Stomach smooth muscle (tissue), 2 donors: ENCODE measurements around the gene PTX3.

Experiments
- H3K27ac ChIP-seq: one replicate; pipeline ENCODE4 v1.7.0; 2013; ENCODE audit warnings: mild to moderate bottlenecking, low read length, inconsistent platforms
- H3K27me3 ChIP-seq, 2 donors: one replicate each; pipeline ENCODE4 v1.7.0; 2013; ENCODE audit warnings: low read length in 2 of 2; ENCODE audit not compliant: insufficient read depth in 2 of 2, control insufficient read depth in 1 of 2
- H3K36me3 ChIP-seq, 2 donors: one replicate each; pipeline ENCODE4 v1.7.0; 2013; ENCODE audit warnings: low read length in 2 of 2; ENCODE audit not compliant: control insufficient read depth in 2 of 2, insufficient read depth in 2 of 2
- H3K4me1 ChIP-seq: one replicate; pipeline ENCODE4 v1.7.0; 2013; ENCODE audit warnings: low read length; ENCODE audit not compliant: control insufficient read depth, insufficient read depth
- H3K4me3 ChIP-seq, 2 donors: one replicate each; pipeline ENCODE4 v1.7.0; 2013; ENCODE audit warnings: low read length in 2 of 2
- H3K9ac ChIP-seq, 2 donors: one replicate each; pipeline ENCODE4 v1.7.0; 2013; ENCODE audit warnings: low read length in 2 of 2, mild to moderate bottlenecking in 1 of 2
- H3K9me3 ChIP-seq, 2 donors: one replicate each; pipeline ENCODE4 v1.7.0; 2013; ENCODE audit warnings: low read length in 2 of 2; ENCODE audit not compliant: control insufficient read depth in 2 of 2
- donor health status: healthy.
- donor health status: Pancreatic carcinoma.

Gene PTX3

DNA sequence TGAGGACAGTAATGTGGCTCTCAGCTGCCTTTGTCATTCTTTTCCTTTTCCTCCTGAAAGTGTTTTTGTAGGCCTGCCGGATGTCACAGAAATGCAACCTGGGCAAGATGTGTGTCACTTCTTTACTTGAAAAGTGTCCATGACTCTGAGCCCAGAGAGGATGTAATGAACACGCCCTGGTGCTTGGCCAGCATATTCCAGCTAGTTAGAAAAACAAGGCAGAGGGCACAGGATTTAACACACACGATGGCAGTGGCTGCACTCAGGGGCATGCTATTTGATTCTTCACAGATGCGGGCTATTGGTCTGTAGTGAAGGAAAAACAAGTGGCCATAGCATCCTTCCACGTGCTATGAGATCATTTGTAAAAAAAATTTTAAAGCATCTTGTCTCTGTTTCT is 30.3 kb upstream of the PTX3 start:
- Histone ChIP-seq H3K27me3 (no peaks in the 10 kb centered on the region), H3K27ac (no peak overlapping the region), H3K9ac (no peak overlapping the region), H3K4me1 (no peaks in the 10 kb centered on the region), H3K4me3 (no peak overlapping the region), H3K36me3 (no peaks in the 10 kb centered on the region), H3K9me3 (no peaks in the 10 kb centered on the region)

DNA sequence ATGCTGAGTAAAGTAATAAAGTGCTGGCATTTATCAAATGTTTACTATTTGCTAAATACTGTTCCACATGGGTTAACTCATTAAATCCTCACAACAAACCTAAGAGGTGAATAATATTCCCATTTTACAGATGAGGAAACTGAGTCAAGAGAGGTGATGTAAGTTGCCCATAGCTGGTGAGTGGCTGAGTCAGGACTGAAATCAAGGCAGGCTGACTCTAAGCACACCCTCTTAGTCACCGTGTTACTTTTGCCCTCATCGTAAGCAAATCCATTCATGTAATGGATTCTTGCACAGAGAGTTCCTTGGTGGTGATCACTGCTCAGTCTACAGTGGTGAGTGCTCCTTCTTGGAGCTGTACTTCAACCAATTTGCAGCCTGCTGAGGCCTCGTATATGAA is 28.9 kb upstream of the PTX3 start:
- H3K4me3 ChIP-seq: no peak overlapping the region
- no peak overlapping the region for H3K9ac ChIP-seq
- H3K27ac ChIP-seq: no peak overlapping the region
- H3K27me3 ChIP-seq: no peaks in the 10 kb centered on the region
- no peaks in the 10 kb centered on the region for H3K9me3 ChIP-seq
- H3K36me3 ChIP-seq: no peaks in the 10 kb centered on the region
- H3K4me1 ChIP-seq: no peaks in the 10 kb centered on the region

DNA sequence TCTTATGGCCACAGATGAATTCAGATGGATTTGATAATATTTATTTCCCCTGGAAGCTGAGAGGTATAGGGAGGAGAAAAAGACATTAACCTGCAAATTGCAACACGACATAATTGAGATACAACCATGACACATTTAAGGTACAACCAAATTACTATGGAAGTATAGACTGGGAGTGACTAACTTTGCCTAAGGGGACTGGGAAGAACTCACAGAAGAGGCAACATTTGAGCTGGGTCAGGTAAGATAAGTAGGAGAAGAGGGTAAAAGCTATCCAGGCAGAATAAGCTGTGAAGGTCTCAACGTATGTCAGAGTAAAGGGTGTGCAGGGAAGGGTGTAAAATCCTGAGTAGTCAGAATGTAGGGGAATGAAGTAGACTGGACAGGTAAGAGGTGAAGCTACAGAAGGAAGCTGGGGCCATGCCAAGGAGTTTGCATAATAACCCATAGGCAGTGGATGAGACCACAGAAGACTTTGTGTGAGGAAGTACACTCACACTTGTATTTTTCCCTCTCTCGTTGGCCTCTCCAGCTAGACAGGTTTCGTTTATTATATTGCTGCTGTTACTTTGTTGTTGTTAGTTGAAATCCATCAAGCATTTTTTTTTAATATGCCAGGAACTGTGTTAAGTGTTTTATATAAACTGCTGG is 28.0 kb upstream of the PTX3 start:
- H3K4me1 ChIP-seq: no peaks in the 10 kb centered on the region
- no peak overlapping the region for H3K27ac ChIP-seq
- no peak overlapping the region for H3K9ac ChIP-seq
- no peak overlapping the region for H3K4me3 ChIP-seq
- H3K9me3 ChIP-seq: no peaks in the 10 kb centered on the region
- H3K36me3 ChIP-seq: no peaks in the 10 kb centered on the region
- H3K27me3 ChIP-seq: no peaks in the 10 kb centered on the region

DNA sequence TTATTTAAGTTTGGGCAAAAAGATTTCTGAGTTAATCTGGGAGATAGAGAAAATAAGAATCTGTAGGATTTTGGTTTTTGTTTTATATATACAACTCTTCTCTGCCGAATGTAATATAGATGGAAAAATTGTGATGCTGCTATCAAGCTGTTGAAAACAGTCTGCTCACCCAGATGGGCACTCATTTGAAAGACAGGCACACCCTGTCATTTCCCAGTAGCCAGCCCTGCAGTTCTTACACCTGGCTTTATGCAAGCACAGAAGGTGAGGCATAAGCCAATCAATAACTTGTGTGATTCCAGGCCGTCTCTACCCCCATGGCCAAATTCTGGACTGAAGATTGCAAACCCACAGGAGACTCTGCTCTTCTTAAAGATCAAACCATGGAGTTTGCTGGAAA is 27.1 kb upstream of the PTX3 start:
- no peak overlapping the region for H3K27ac ChIP-seq
- no peak overlapping the region for H3K9ac ChIP-seq
- no peaks in the 10 kb centered on the region for H3K36me3 ChIP-seq
- H3K4me3 ChIP-seq: no peak overlapping the region
- no peaks in the 10 kb centered on the region for H3K4me1 ChIP-seq
- no peaks in the 10 kb centered on the region for H3K27me3 ChIP-seq
- H3K9me3 ChIP-seq: no peaks in the 10 kb centered on the region

DNA sequence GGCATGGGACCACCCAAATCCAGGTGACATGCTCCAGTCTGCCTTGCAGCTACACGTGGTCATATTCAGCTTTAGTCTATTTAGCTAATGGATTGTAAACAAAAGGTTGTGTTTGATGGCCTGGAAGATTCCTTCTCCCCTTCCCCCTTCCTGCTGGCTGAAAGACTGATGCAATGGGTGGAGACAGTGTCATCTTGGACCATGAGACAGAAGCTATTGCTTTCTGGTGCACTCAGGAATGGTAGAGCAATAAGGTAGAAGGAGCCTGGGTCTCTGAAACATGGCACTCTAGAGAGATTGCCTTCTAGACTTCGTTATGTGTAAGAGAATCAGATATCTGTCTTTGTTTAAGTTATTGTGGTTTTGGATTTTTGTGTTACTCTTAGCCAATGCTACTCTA is 25.7 kb upstream of the PTX3 start:
- Histone ChIP-seq H3K9ac (no peak overlapping the region), H3K36me3 (no peaks in the 10 kb centered on the region), H3K9me3 (no peaks in the 10 kb centered on the region), H3K27me3 (no peaks in the 10 kb centered on the region), H3K27ac (no peak overlapping the region), H3K4me1 (no peaks in the 10 kb centered on the region), H3K4me3 (no peak overlapping the region)

DNA sequence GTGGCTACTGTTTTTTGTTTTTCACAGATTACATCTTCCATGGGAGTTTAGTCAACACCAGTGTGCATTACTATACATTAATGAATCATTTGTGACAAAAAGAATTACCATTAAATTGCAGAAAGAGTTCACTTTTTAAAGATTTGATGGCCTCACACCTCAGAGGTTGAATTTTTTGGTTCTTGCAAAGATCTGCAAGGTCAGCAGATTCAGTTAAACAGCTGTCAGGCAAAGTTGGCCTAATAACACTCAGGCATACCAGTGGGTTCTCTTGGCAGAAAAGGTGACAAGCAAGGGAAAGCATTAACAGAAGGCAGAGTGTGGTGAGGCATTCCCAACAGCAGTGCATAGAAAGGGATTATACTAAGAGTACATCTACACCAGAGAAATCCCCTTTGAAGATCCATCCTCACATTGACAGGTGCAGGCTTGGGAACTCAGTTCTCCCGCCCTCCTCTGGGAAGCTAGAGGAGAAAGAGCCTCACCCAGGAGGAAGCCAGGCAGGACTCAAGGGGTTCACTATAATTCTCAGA is 24.3 kb upstream of the PTX3 start:
- no peaks in the 10 kb centered on the region for H3K4me1 ChIP-seq
- H3K9ac ChIP-seq: no peak overlapping the region
- H3K4me3 ChIP-seq: no peak overlapping the region
- no peaks in the 10 kb centered on the region for H3K36me3 ChIP-seq
- H3K9me3 ChIP-seq: no peaks in the 10 kb centered on the region
- H3K27me3 ChIP-seq: no peaks in the 10 kb centered on the region
- H3K27ac ChIP-seq: no peak overlapping the region

DNA sequence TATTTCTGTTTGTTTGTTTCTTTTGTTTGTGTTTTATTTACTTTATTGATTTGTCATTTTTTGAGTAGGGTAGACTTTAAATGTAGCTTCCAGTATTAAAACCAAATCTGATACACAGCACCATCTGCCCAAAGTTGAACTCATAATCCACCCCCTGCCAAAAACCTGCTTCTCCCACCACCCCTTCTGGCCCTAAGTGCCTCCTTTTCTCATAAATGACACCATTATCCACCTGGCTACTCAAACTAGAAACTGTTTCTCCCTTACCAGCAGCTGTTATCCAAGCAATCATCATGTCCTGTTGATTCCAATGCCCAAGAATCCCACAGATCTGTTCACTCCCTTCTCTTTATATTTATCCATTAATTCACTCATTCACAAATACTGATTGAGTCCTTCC is 21.8 kb upstream of the PTX3 start:
- Histone ChIP-seq H3K9me3 (no peaks in the 10 kb centered on the region), H3K27ac (no peak overlapping the region), H3K27me3 (no peaks in the 10 kb centered on the region), H3K4me1 (no peaks in the 10 kb centered on the region), H3K36me3 (no peaks in the 10 kb centered on the region), H3K4me3 (no peak overlapping the region), H3K9ac (no peak overlapping the region)

DNA sequence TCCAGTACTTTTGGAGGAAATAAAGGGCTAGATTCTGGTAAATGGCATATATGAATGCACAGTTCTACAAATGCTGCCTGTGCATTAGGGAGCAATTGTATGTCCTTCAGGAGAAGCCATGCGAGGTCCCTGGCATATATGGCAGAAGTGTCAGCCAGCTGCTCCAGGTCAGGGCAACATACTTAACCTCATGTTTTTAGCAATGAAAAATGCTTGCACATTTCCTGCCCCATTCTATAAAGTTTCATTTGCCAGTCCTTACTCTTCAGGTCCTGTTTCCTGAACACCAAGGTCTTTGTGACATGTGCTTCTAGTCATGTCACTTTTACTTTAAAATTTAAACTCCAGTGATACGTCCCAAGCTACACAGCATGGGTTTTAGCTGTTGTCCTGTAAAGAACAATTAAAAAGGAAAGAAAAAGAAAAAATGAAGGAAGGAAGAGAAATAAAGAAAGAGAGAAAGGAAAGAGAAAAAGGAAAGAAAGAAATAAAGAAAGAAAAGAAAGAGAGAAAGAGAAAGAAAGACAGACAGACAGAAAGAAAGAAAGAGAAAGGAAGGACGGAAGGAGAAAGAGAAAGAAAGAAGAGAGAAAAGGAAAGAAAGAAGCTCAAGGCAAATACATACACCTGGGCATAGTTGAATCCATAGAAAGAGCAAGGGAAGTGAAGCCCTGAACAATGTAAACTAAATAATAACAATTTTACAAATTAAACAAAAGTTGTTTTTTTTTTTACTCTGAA is 20.1 kb upstream of the PTX3 start:
- H3K36me3 ChIP-seq: no peaks in the 10 kb centered on the region
- H3K27me3 ChIP-seq: no peaks in the 10 kb centered on the region
- H3K4me1 ChIP-seq: no peaks in the 10 kb centered on the region
- no peak overlapping the region for H3K9ac ChIP-seq
- no peak overlapping the region for H3K27ac ChIP-seq
- H3K9me3 ChIP-seq: no peaks in the 10 kb centered on the region
- no peak overlapping the region for H3K4me3 ChIP-seq

DNA sequence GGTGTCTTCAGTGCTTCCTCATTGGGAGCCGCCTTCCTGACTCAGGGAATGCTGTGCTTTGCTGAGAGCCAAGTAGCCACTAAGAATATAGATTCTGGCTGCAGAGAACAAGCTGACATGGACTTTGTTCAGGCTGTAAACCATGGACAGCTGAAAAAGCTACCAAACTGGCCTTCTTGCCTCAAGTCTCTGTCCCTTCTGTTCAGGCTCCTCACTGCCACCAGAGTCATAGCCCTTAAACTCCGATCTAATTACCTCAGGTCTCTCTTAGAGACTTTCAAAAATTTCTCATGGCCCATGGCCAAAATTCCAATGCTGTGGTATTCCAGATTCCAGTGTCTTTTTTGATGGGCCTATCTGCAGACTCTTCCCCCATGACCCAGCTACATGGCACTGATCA is 19.4 kb upstream of the PTX3 start:
- Histone ChIP-seq H3K9ac (no peak overlapping the region), H3K27me3 (no peaks in the 10 kb centered on the region), H3K9me3 (no peaks in the 10 kb centered on the region), H3K4me3 (no peak overlapping the region), H3K36me3 (no peaks in the 10 kb centered on the region), H3K4me1 (no peaks in the 10 kb centered on the region), H3K27ac (no peak overlapping the region)

DNA sequence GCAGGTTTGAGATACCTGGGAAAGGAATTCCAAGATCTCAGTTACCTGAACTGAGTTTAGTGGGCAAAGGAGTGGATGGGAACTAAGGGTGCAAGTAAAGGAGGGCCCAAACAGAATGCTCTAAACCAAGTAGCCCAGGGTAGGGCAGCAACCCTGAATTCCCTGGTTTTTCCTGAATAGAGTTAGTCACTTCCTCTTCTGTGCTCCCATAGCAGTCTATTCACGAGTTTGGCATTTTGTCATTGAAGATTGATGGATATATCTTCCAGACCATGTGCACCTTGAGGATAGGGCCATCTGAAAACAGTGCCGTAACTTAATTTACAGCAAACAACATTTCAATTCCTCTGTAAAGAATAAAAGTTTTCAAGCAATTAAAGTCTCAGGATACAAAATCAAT is 18.5 kb upstream of the PTX3 start:
- no peak overlapping the region for H3K9ac ChIP-seq

DNA sequence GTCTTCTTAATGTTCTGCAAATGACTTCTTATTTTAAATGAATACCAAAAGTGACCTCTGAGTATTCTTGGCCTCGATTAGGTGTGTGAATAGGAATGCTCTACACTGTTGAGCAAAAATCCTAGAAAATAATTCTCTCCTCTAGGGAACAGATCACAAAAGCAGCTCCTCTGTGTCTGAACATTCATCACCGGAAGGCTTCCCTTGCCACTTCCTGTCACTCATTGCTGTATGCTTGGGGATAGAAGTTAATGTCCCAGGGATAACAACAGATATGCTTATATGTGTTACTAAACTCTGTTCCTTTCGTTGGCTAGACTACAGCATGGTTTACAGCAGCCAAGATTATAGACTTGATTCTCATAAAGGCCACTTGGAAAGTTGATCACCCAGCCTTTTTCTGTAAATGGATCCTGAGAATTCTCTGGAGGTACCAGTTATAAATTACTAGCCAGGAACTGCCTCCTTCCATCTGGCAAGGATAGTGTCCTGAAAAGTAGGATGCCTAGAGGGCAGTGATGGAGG is 16.0 kb upstream of the PTX3 start:
- Histone ChIP-seq H3K4me1 (no peaks in the 10 kb centered on the region), H3K27ac (no peak overlapping the region), H3K36me3 (no peaks in the 10 kb centered on the region), H3K9me3 (no peaks in the 10 kb centered on the region), H3K4me3 (no peak overlapping the region), H3K9ac (no peak overlapping the region), H3K27me3 (no peaks in the 10 kb centered on the region)

More for the DNA sequence above, 18.5 kb upstream of the PTX3 start:
- Histone ChIP-seq H3K4me1 (no peaks in the 10 kb centered on the region), H3K4me3 (no peak overlapping the region), H3K9me3 (no peaks in the 10 kb centered on the region), H3K27me3 (no peaks in the 10 kb centered on the region), H3K36me3 (no peaks in the 10 kb centered on the region), H3K27ac (no peak overlapping the region)
